Liver (tissue), 9 donors: ENCODE measurements around the gene FANK1. TPM values are rescaled to one million over a fixed set of nuclear protein-coding genes. Genes with fewer than 3 reads are reported as not detected.

ENCODE experiments used
- DNase-seq: peaks from one replicate; pipeline ENCODE4 v3.0.0-alpha.2; 2017; ENCODE audit warnings: low spot score
- H3K27ac ChIP-seq, 2 donors: one replicate each; pipeline ENCODE4 v1.7.0; 2013; ENCODE audit warnings: inconsistent platforms in 2 of 2, low read length in 2 of 2, control low read depth in 1 of 2, low read depth in 1 of 2, mild to moderate bottlenecking in 1 of 2
- H3K27me3 ChIP-seq, 4 donors: one replicate each; pipeline versions ENCODE4 v1.6.1 to v1.7.0; 2013; ENCODE audit warnings: low read length in 3 of 4, inconsistent platforms in 1 of 4, mild to moderate bottlenecking in 1 of 4, moderate library complexity in 1 of 4; ENCODE audit not compliant: control insufficient read depth in 4 of 4, insufficient read depth in 4 of 4
- H3K36me3 ChIP-seq, 4 donors: one replicate each; pipeline versions ENCODE4 v1.6.1 to v1.7.0; 2013; ENCODE audit warnings: low read length in 3 of 4, mild to moderate bottlenecking in 3 of 4, low read depth in 1 of 4, moderate library complexity in 1 of 4; ENCODE audit not compliant: control insufficient read depth in 4 of 4, insufficient read depth in 3 of 4
- H3K4me1 ChIP-seq, 4 donors: one replicate each; pipeline versions ENCODE4 v1.6.1 to v1.7.0; 2013; ENCODE audit warnings: low read length in 3 of 4, mild to moderate bottlenecking in 3 of 4, moderate library complexity in 1 of 4; ENCODE audit not compliant: control insufficient read depth in 4 of 4, insufficient read depth in 4 of 4
- H3K4me3 ChIP-seq, 3 donors: one replicate each; pipeline versions ENCODE4 v1.6.1 to v1.7.0; 2013; ENCODE audit warnings: low read length in 3 of 3, control low read depth in 1 of 3, low read depth in 1 of 3, mild to moderate bottlenecking in 1 of 3
- H3K9ac ChIP-seq, 2 donors: one replicate each; pipeline ENCODE4 v1.7.0; 2013; ENCODE audit warnings: low read length in 2 of 2, mild to moderate bottlenecking in 2 of 2, moderate library complexity in 2 of 2, control low read depth in 1 of 2, low read depth in 1 of 2
- H3K9me3 ChIP-seq, 4 donors: one replicate each; pipeline versions ENCODE4 v1.6.1 to v1.7.0; 2013; ENCODE audit warnings: low read length in 3 of 4; ENCODE audit not compliant: control insufficient read depth in 4 of 4
- EGR1 ChIP-seq, 2 donors: IDR thresholded peaks; 2 replicates each; pipeline ENCODE4 v1.6.1; 2016 to 2018; ENCODE audit warnings: antibody characterized with exemption in 2 of 2, low read depth in 2 of 2
- FOXA1 ChIP-seq: IDR thresholded peaks from 2 replicates; pipeline ENCODE4 v1.6.1; 2016; ENCODE audit warnings: antibody characterized with exemption
- GABPA ChIP-seq, 2 donors: IDR thresholded peaks in 1 of 2; conservative IDR thresholded peaks in 1 of 2; 2 replicates each; pipeline ENCODE4 v1.6.1; 2016; ENCODE audit warnings: antibody characterized with exemption in 2 of 2, mild to moderate bottlenecking in 1 of 2, moderate library complexity in 1 of 2
- HNF4A ChIP-seq, 2 donors: conservative IDR thresholded peaks; 2 replicates each; pipeline ENCODE4 v1.6.1; 2016; ENCODE audit warnings: antibody characterized with exemption in 2 of 2, mild to moderate bottlenecking in 2 of 2
- JUND ChIP-seq, 2 donors: IDR thresholded peaks; 2 replicates each; pipeline ENCODE4 v1.6.1; 2016; ENCODE audit warnings: antibody characterized with exemption in 2 of 2
- NR2F2 ChIP-seq: IDR thresholded peaks from 2 replicates; pipeline ENCODE4 v1.6.1; 2016; ENCODE audit warnings: antibody characterized with exemption
- RAD21 ChIP-seq, 2 donors: IDR thresholded peaks; 2 replicates each; pipeline ENCODE4 v1.6.1; 2016; ENCODE audit warnings: antibody characterized with exemption in 2 of 2, mild to moderate bottlenecking in 2 of 2
- RXRA ChIP-seq, 2 donors: IDR thresholded peaks; 2 replicates each; pipeline ENCODE4 v1.6.1; 2017 to 2018; ENCODE audit warnings: antibody characterized with exemption in 2 of 2, mild to moderate bottlenecking in 1 of 2
- TAF1 ChIP-seq: conservative IDR thresholded peaks from 2 replicates; pipeline ENCODE4 v1.6.1; 2016; ENCODE audit warnings: antibody characterized with exemption, mild to moderate bottlenecking
- ZBTB33 ChIP-seq: IDR thresholded peaks from 2 replicates; pipeline ENCODE4 v1.6.1; 2016; ENCODE audit warnings: antibody characterized with exemption
- WGBS: extraction: QIAGEN DNeasy Blood & Tissue Kit; methylation state at CpG from one replicate; pipeline ENCODE4 v1.1.7; 2013; 5-methylcytosine and 5-hydroxymethylcytosine counted together
- polyA plus RNA-seq, 2 donors: library from polyadenylated mRNA; stranded (reverse) in 1 of 2; unstranded in 1 of 2; fragments of 200-250 nt in 1 of 2; fragments of >200 nt in 1 of 2; fragmentation: Nextera tagmentation in 1 of 2; extraction: Ambion mirVana in 1 of 2; gene quantifications; one replicate each; pipeline versions ENCODE4 v1.2.1 to v1.2.3, GENCODE V29; 2013 to 2015
- total RNA-seq, 2 donors: library from RNA; depleted of rRNA; stranded (reverse); fragments of >200 nt; gene quantifications; one replicate each; pipeline ENCODE4 v1.2.3, GENCODE V29; 2014
- TF ChIP-seq, protein P1 (sequence below): IDR thresholded peaks from 2 replicates; pipeline ENCODE4 v1.6.1; 2016; ENCODE audit warnings: antibody characterized with exemption, mild to moderate bottlenecking
- TF ChIP-seq, protein P2 (sequence below): fragments of 150-350 bp; IDR thresholded peaks from 2 replicates; pipeline ENCODE4 v1.5.1; 2017; ENCODE audit warnings: improper control_type of control experiment, low read depth, low read length; ENCODE audit not compliant: missing input control
- donor health status: healthy.
- donor health status: healthy.
- donor health status: healthy.
- donor health status: healthy.
- donor health status: healthy.

FANK1 gene
- total and polyA plus RNA-seq, 4 donors, result 0.28 TPM; not detected in 3

- H3K27ac ChIP-seq, result no peak overlapping the region
- H3K36me3 ChIP-seq, result no peaks in the 10 kb centered on the region
- no peak for DNase-seq
- WGBS, result 80% methylated on average over 5 of the region's 5 CpGs
- no peaks in the 10 kb centered on the region for H3K4me1 ChIP-seq
- no peak overlapping the region for H3K4me3 ChIP-seq
- peaks cover 0 to under 1% (median 0%) of the 10 kb centered on the region in 4 donors for H3K9me3 ChIP-seq
- H3K27me3 ChIP-seq, result peaks cover 0 to 5% (median 0%) of the 10 kb centered on the region in 4 donors
- TF ChIP-seq TAF1, result no peak
- TF ChIP-seq RAD21 (IDR thresholded peaks at IDR 0.05), result no peak
- no peak for TF ChIP-seq JUND (IDR thresholded peaks at IDR 0.05)
- TF ChIP-seq GABPA (IDR thresholded peaks at IDR 0.05 in 1 of 2, conservative IDR thresholded peaks at IDR 0.05 in 1 of 2), result no peak
- TF ChIP-seq, protein P1, sequence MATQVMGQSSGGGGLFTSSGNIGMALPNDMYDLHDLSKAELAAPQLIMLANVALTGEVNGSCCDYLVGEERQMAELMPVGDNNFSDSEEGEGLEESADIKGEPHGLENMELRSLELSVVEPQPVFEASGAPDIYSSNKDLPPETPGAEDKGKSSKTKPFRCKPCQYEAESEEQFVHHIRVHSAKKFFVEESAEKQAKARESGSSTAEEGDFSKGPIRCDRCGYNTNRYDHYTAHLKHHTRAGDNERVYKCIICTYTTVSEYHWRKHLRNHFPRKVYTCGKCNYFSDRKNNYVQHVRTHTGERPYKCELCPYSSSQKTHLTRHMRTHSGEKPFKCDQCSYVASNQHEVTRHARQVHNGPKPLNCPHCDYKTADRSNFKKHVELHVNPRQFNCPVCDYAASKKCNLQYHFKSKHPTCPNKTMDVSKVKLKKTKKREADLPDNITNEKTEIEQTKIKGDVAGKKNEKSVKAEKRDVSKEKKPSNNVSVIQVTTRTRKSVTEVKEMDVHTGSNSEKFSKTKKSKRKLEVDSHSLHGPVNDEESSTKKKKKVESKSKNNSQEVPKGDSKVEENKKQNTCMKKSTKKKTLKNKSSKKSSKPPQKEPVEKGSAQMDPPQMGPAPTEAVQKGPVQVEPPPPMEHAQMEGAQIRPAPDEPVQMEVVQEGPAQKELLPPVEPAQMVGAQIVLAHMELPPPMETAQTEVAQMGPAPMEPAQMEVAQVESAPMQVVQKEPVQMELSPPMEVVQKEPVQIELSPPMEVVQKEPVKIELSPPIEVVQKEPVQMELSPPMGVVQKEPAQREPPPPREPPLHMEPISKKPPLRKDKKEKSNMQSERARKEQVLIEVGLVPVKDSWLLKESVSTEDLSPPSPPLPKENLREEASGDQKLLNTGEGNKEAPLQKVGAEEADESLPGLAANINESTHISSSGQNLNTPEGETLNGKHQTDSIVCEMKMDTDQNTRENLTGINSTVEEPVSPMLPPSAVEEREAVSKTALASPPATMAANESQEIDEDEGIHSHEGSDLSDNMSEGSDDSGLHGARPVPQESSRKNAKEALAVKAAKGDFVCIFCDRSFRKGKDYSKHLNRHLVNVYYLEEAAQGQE, result no peak
- TF ChIP-seq, protein P2, sequence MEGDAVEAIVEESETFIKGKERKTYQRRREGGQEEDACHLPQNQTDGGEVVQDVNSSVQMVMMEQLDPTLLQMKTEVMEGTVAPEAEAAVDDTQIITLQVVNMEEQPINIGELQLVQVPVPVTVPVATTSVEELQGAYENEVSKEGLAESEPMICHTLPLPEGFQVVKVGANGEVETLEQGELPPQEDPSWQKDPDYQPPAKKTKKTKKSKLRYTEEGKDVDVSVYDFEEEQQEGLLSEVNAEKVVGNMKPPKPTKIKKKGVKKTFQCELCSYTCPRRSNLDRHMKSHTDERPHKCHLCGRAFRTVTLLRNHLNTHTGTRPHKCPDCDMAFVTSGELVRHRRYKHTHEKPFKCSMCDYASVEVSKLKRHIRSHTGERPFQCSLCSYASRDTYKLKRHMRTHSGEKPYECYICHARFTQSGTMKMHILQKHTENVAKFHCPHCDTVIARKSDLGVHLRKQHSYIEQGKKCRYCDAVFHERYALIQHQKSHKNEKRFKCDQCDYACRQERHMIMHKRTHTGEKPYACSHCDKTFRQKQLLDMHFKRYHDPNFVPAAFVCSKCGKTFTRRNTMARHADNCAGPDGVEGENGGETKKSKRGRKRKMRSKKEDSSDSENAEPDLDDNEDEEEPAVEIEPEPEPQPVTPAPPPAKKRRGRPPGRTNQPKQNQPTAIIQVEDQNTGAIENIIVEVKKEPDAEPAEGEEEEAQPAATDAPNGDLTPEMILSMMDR, result no peak
- no peak for TF ChIP-seq HNF4A (conservative IDR thresholded peaks at IDR 0.05)
- TF ChIP-seq ZBTB33, result no peak
- no peak overlapping the region for H3K9ac ChIP-seq
Observed at GRCh38 chr10:126022841-126023240, 126.5 kb downstream of the FANK1 start.

- Histone ChIP-seq H3K4me3 (no peak overlapping the region), H3K27ac (no peak overlapping the region), H3K27me3 (no peaks in the 10 kb centered on the region), H3K9me3 (peaks cover 0 to 2% (median under 1%) of the 10 kb centered on the region in 4 donors), H3K4me1 (no peaks in the 10 kb centered on the region), H3K36me3 (no peaks in the 10 kb centered on the region), H3K9ac (no peak overlapping the region)
- no peak for DNase-seq
- no peak for TF ChIP-seq FOXA1
- TF ChIP-seq NR2F2, result no peak
- no peak for TF ChIP-seq EGR1 (IDR thresholded peaks at IDR 0.05; ENCODE audit: low read depth in 2 of 2)
- no peak for TF ChIP-seq RXRA (IDR thresholded peaks at IDR 0.05)
- 82% methylated on average over 1 of the region's 1 CpG for WGBS
Observed at GRCh38 chr10:126027692-126028091, 131.3 kb downstream of the FANK1 start.
